ENCODE results near the gene PIK3R5. TPM values are rescaled to one million over a fixed set of nuclear protein-coding genes. Genes with fewer than 3 reads are reported as not detected.
"Not testable (repeated sequence)": the region's sequence is repeated elsewhere in the genome, so short reads cannot be mapped to it uniquely, and the experiment has no call there.

PIK3R5 gene
- total RNA-seq, 1 donor from 2014 or later, result 0.90 TPM

GRCh38 chr17:8859027-8859803 is 106.3 kb downstream of the PIK3R5 start:
- TF ChIP-seq CTCF (IDR thresholded peaks at IDR 0.05) (no peak), EZH2 (IDR thresholded peaks at IDR 0.05) (no peak), EZH2phosphoT487 (IDR thresholded peaks at IDR 0.05) (no peak)
- H3K4me1 ChIP-seq, result peaks cover 18% of the 10 kb centered on the region
- peaks cover 8% of the 10 kb centered on the region for H3K27me3 Mint-ChIP-seq (ENCODE audit: insufficient read depth, low read depth)
- H3K27ac Mint-ChIP-seq, result peak overlapping the region; percentile 37
- H3K4me2 ChIP-seq, result peak overlapping the region; percentile 27
- H3K4me3 ChIP-seq, result no peak overlapping the region
- no peak overlapping the region for H3K4me3 Mint-ChIP-seq
- no peaks in the 10 kb centered on the region for H3K9me3 ChIP-seq (ENCODE audit: low read depth)
- H3K27me3 ChIP-seq, result no peaks in the 10 kb centered on the region
- H3K79me2 ChIP-seq (ENCODE audit: low read depth), result no peaks in the 10 kb centered on the region
- no peaks in the 10 kb centered on the region for H3K36me3 Mint-ChIP-seq
- H3K4me1 Mint-ChIP-seq, result peaks cover 27% of the 10 kb centered on the region
- no peaks in the 10 kb centered on the region for H3K36me3 ChIP-seq
- H3K9me3 Mint-ChIP-seq, result no peaks in the 10 kb centered on the region
- no peak overlapping the region for H2AFZ ChIP-seq (replicated peaks)
- peaks cover 7% of the 10 kb centered on the region for H3F3A ChIP-seq (ENCODE audit: low read depth)
- H3K9ac ChIP-seq, result no peak overlapping the region
- DNase-seq (ENCODE audit: low spot score), result no peak
- H4K20me1 ChIP-seq (ENCODE audit: low read depth), result no peaks in the 10 kb centered on the region
- no peak overlapping the region for H3K27ac ChIP-seq

- Histone ChIP-seq H3K27me3 (no peaks in the 10 kb centered on the region), H3K4me2 (no peak overlapping the region), H2AFZ (replicated peaks) (no peak overlapping the region), H3K36me3 (no peaks in the 10 kb centered on the region), H3K4me3 (no peak overlapping the region), H3K27ac (no peak overlapping the region), H3K4me1 (peaks cover 18% of the 10 kb centered on the region), H4K20me1 (ENCODE audit: low read depth) (no peaks in the 10 kb centered on the region), H3F3A (ENCODE audit: low read depth) (peaks cover 7% of the 10 kb centered on the region), H3K9ac (no peak overlapping the region), H3K9me3 (ENCODE audit: low read depth) (no peaks in the 10 kb centered on the region), H3K79me2 (ENCODE audit: low read depth) (no peaks in the 10 kb centered on the region)
- no peak for DNase-seq (ENCODE audit: low spot score)
- H3K9me3 Mint-ChIP-seq, result no peaks in the 10 kb centered on the region
- no peaks in the 10 kb centered on the region for H3K36me3 Mint-ChIP-seq
- H3K4me3 Mint-ChIP-seq, result no peak overlapping the region
- peaks cover 5% of the 10 kb centered on the region for H3K27me3 Mint-ChIP-seq (ENCODE audit: insufficient read depth, low read depth)
- H3K27ac Mint-ChIP-seq, result no peak overlapping the region
- TF ChIP-seq EZH2 (IDR thresholded peaks at IDR 0.05), result no peak
- TF ChIP-seq CTCF (IDR thresholded peaks at IDR 0.05), result no peak
- TF ChIP-seq EZH2phosphoT487 (IDR thresholded peaks at IDR 0.05), result no peak
- H3K4me1 Mint-ChIP-seq, result peaks cover 27% of the 10 kb centered on the region
Measured at GRCh38 chr17:8857919-8858318, 107.6 kb downstream of the PIK3R5 start.

DNA sequence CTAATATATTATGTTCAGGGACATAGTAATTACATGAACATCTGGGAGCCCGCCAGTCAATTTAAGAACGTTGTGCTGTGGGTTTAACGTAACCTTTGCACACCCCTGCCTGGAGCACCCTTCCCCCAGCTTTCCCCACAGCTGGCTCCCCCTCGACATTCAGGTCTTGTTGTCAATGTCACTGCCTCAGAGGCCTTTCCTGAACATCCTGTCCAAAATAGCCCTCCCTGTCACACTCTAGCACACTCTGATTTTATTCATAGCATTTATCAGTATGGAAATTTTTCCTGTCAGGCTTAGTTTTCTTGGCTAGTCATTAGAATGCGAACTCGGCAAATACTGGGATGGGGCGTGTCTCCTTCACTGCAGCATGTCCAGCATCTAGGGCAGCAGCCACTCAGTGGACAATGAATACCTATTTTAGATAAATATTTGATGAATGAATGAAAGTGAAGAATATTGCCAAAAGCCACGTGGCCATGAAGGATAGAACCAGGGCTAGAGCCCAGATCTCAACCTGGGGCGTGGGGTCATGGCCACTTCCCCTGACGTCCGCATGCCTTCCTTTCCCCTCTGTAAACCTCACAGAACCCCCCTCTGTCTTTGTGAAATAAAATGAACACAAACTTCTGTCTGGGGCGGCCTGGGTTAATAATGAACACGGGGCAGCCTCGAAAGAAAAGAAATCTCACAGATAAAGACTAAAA is 108.5 kb downstream of the PIK3R5 start:
- TF ChIP-seq CTCF (IDR thresholded peaks at IDR 0.05) (no peak), EZH2 (IDR thresholded peaks at IDR 0.05) (no peak), EZH2phosphoT487 (IDR thresholded peaks at IDR 0.05) (no peak)
- Histone ChIP-seq H3K9ac (no peak overlapping the region), H3K79me2 (ENCODE audit: low read depth) (no peaks in the 10 kb centered on the region), H2AFZ (replicated peaks) (no peak overlapping the region), H3K27me3 (no peaks in the 10 kb centered on the region), H3K9me3 (ENCODE audit: low read depth) (no peaks in the 10 kb centered on the region), H3K4me3 (no peak overlapping the region), H3K4me2 (no peak overlapping the region), H4K20me1 (ENCODE audit: low read depth) (no peaks in the 10 kb centered on the region), H3F3A (ENCODE audit: low read depth) (peaks cover 7% of the 10 kb centered on the region), H3K27ac (no peak overlapping the region), H3K36me3 (no peaks in the 10 kb centered on the region), H3K4me1 (peaks cover 18% of the 10 kb centered on the region)
- H3K4me3 Mint-ChIP-seq, result no peak overlapping the region
- DNase-seq (ENCODE audit: low spot score), result no peak
- peaks cover 27% of the 10 kb centered on the region for H3K4me1 Mint-ChIP-seq
- H3K27ac Mint-ChIP-seq, result no peak overlapping the region
- H3K27me3 Mint-ChIP-seq (ENCODE audit: insufficient read depth, low read depth), result peaks cover 5% of the 10 kb centered on the region
- no peaks in the 10 kb centered on the region for H3K9me3 Mint-ChIP-seq
- no peaks in the 10 kb centered on the region for H3K36me3 Mint-ChIP-seq

- not testable (repeated sequence) for DNase-seq (ENCODE audit: low spot score); H3K4me3 ChIP-seq; H3F3A ChIP-seq (ENCODE audit: low read depth); H3K9me3 Mint-ChIP-seq; H3K27ac ChIP-seq; H3K4me3 Mint-ChIP-seq; H4K20me1 ChIP-seq (ENCODE audit: low read depth); H3K27me3 ChIP-seq; H3K36me3 Mint-ChIP-seq; H3K9me3 ChIP-seq (ENCODE audit: low read depth); H2AFZ ChIP-seq (replicated peaks); H3K27me3 Mint-ChIP-seq (ENCODE audit: insufficient read depth, low read depth); H3K36me3 ChIP-seq; H3K79me2 ChIP-seq (ENCODE audit: low read depth); H3K9ac ChIP-seq; H3K27ac Mint-ChIP-seq; H3K4me2 ChIP-seq
- H3K4me1 ChIP-seq, result peaks cover 18% of the 10 kb centered on the region
- H3K4me1 Mint-ChIP-seq, result peaks cover 27% of the 10 kb centered on the region
Measured at GRCh38 chr17:8856205-8856603, 109.3 kb downstream of the PIK3R5 start.
